ENCODE data around the gene ASB18.

Gene ASB18

DNA sequence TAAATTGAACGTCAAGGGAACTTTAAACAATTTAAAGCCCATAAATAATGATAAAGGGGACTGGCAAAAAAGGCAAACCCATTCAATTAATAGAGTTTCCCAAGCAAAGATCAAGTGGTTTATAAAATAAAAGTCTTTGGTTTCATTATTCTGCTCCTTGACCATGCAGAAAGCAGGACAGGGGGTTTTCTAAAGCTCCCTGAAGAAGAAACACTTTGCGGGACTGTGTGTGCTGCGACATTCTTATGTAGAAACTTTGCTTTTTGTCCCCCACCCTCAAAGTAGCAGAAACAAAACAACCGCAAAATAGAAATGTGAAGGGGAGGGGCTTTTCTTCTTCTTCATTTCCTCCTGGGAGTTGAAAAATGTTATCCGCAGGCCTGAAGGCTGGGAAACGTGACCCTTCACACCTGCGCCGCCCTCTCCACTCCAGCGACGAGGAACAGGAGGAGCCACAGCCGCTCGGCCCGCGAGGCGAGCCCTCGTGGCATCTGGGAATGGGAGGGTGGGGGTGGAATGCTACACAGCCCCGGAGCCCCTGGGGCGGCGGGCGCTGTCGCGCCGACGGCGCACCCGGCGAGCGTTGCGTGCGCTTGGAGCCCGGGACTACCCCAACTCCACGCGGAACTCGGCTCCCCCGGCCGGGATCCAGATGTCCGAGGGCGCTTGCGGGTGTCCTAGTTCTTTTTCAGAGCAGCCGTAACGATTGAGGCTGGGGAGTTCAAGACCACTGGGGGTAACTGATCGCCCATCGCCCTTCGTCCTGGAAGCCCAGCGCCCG lies 91.8 kb downstream of the ASB18 start:
- DNase-seq = no peak

DNA sequence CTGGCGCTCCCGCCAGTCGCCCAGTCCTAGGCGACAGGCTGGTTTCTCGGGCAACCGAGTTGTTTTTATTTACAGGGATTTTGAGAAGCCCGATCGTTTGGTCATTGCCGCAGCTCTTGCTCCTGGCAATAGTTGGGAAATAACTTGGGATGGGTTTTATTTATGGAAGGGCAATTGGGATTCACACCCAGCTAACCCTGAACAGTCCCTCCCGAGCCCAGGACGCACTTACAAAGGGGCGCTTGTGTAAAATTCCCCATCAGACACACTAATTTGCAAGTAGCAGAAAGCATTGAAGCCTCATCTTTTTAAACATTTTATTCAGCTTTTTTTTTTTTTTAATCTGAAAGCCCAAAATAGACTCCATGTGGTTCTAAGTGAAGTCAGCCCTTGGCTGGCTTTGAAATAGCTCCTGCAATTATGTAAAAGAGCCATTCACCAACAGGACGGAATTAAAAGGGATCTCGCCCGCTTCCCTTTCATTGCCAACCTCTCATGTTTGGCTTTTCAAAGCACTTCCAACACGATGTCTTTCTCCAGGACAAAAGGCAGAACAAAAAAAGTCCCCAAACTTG lies 92.4 kb downstream of the ASB18 start:
- no peak for DNase-seq

DNA sequence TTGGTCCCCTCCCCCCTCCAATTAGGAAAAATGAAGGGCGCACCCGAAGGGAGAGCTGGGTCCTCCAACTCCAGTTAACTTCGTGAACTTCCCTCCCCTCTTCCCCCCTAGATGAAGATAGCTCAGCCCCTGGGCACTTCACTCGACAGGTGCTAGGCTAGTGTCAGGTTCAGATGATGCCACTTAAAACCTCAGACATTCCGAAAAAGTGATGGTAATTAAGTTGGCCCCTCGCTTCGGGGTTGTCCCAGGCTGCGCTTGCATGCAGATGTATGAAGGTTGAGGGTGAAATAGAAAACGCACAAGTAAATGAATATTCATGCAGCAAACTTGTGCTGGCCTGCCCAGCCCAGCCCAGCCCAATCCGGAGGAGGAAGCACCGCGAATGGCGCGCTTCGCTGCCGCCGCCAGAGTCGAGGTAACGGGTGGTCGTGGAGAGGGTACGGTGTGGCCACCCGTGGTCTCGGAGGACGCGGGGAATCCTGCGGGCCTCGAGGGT lies 93.0 kb downstream of the ASB18 start:
- DNase-seq = no peak

- DNase-seq = no peak
Observed at GRCh38 chr2:236170590-236171165, 93.5 kb downstream of the ASB18 start.

DNA sequence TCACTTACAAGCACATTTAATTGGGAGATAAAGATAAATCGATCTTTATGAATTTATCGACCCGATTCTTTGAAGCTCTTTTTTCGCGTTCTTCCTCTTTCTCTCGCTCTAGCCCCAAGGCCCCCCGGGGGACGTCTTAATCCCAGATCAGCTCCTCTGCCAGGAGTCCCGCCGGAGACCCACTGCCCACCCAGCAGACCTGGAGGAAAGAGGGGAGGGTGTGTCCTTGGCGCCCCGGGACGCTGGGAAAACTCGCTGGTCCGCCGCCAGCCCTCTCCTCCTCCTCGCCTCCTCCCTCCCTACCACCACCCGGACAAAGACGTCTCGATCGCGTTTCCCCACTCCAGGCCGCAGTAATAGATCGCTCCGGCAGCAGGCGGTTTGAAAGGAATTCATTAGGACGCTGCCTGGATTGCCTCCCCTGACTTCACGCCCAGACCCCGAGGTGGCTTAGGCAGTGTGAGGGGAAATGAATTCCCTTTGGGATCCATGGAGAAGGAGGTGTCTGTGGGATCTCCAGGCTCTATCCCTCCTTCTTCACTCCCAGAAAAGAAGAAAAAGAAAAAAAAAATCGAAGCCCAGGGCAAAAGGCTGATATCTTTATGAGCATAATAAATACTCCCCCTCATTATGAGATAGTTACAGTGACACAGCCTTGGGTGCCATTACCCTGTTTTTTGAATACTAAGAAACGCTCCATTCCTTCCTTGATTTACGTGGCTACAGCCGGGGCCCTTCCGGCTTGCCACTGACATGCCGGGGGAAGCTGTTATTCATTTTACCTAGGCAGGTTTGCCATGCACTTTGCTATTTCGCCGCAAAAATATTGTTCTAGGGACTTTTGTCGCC lies 94.2 kb downstream of the ASB18 start:
- no peak for DNase-seq

DNA sequence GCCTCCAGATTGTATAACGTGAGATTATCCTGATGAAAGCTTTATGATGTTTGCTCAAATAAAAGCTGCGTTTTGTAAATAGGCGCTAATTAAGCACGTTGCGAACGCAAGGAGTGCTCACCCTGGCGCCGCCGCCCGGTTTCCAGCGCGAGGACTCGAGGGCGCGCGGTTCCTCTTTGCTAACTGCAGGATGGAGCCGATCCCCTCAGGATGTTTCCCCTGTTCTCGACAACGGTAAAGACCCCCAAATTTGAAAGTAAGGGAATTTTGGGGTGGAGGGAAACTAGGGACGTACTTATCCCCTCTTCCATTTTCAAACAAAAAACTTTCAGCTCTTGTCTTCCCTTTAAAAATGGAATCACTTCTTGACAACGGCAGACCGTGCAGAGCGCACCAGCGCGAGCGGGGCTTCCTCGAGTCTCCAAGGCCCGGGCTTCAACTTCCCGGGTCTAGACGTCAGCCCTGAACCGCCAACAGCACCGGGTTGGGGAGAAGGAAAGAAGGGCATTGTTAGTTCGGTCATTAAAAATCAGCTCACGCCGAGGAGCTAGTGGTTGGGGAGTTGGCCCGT lies 95.0 kb downstream of the ASB18 start:
- no peak for DNase-seq

GRCh38 chr2:236168110-236169080 lies 95.8 kb downstream of the ASB18 start, which contains the start of gene GBX2:
Gene GBX2, minus strand, starts transcription at chr2:236168386. Its CDS starts 415 bp downstream, at chr2:236167971.
- peak; percentile 46 for DNase-seq

GRCh38 chr2:236167297-236168109 lies 96.7 kb downstream of the ASB18 start:
- no peak for DNase-seq

DNA sequence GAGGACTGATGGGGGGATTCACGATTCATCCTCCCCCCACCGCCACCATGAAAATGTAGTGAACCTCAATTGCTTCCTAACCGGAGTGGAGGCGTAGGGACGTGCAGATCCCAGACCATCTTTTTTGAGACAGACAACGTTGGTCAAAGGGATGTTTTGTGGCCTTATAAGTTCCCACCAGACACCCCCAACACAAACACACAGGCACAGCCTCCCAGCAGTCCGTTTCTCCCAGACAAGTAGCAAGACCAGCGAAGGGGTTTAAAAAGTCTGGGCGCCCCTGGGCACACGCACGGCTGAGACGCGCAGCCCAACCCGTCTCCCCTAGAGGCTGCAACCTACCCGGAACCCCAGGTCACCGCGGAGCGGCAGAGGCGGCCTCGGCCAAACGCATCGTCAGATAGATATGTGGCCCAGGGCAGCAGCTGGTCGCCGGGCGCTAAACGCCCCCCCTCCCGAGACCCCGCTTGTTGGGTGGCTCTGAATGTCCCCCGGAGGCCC lies 97.4 kb downstream of the ASB18 start:
- DNase-seq = no peak

DNA sequence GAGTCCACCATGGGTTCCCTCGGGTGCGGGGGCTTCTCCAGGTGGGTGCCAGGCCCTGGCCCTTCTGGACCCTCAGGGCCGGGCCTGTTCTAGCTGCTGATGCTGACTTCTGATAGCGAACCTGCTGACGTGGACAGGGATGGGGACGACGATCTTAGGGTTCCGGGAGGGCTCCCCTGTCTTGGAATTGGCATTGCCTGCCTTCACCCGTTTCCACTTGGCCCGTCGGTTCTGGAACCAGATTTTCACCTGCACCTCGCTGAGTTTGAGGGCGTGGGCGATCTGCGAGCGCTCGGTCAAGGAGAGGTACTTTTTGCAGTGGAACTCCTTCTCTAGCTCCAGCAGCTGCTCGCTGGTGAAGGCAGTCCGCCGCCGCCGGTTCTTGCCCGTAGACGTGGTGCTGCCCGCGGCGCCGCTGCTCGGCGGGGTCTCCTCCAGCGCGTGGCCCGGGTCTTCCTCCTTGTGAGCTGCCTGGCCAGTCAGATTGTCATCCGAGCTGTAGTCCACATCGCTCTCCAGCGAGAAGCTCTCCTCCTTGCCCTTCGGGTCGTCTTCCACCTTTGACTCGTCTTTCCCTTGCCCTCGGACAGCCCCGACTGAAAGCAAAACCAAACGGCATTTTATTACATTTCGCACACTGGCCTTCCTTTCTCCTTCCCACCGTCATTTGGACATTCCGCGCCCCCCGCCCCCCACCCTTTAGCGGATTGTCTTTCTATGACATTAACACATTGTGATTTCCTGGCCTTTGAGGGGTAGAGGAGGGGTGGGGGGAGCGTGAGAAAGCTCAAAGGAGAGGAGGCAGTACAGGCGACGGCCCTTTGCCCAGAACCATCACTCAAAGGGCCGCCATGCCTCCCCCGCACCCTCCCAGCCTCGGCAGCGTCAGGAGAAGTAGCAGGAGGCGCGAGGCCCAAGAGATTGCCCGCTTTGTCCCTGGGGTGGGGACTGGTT lies 98.1 kb downstream of the ASB18 start:
- no peak for DNase-seq

DNA sequence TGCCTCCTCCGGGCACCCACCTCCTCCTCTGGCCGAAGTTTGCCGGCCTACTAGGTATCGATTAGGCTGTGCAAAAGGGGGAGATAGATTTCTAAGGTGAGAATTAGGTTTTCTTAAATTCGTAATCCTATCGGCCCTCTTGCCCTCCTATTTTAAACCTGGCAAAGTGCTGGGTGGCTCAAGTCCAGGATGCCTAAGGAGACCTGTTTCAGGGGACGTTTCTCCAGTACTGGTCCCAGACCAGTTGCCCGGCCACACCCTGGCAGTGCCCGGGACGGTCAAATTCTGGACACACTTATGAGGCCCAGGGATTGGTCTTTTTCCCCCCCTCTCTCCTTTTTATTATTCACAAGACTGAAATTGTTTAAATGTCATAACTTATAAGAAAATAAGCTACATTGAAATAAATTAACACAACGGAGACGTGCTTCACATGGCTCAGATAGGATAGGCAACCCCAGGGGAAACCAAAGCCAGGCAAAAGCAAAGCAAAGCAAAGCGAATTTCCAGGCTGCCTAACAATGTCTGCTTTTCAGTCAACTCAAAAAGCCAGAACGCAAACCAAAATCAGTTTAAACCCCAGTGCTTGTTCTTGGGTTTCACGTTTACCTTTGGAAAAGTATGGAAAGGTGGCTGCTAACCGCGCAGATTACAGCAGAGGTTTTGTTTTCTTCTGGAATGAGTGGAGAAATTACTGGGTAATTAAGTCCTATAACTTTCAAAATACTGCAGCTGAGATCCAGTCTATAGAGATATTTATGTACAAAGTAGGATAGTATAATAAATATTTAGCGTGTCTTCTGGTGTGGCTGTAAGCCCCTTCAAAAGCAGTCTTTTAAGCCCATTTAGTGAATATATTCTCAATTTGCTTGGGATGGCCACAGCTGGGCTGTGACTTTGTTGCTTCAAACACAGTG lies 99.0 kb downstream of the ASB18 start:
- no peak for DNase-seq

DNA sequence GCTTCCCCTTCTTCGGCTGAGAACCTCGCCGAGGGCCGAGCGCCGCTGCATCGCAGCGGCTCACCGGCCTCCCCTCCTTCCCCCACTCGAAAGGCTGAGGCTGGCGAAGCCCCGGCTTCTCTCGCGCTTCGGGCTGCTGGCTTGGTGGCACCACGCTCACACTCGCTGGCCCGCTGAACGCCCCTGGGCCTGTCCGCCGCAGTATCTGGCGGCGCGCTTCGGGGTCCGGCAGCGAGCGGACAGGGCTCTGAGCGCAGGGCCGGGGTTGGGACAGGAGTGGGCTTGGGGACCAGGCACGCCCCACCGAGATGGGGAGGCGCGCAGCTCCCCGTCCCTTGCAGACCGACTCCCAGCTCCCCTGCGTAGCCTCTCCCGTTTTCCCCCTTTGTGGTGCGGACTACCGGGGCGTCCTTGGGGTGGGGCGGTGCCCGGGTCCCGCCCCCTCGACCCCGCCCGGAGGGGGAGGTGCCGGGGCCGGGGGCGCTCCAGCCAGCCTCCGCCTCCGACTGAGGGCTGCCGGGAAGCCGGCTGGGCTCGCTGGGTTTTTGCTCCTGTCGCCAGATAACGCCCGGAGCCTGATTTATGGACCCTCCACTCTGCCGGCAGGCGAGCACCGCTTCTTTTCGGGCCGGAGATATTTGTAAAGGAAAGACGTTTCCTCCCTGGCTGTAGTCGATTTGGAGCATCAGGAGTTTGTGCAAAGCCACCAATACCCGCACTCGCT lies 99.8 kb downstream of the ASB18 start:
- no peak for DNase-seq

DNA sequence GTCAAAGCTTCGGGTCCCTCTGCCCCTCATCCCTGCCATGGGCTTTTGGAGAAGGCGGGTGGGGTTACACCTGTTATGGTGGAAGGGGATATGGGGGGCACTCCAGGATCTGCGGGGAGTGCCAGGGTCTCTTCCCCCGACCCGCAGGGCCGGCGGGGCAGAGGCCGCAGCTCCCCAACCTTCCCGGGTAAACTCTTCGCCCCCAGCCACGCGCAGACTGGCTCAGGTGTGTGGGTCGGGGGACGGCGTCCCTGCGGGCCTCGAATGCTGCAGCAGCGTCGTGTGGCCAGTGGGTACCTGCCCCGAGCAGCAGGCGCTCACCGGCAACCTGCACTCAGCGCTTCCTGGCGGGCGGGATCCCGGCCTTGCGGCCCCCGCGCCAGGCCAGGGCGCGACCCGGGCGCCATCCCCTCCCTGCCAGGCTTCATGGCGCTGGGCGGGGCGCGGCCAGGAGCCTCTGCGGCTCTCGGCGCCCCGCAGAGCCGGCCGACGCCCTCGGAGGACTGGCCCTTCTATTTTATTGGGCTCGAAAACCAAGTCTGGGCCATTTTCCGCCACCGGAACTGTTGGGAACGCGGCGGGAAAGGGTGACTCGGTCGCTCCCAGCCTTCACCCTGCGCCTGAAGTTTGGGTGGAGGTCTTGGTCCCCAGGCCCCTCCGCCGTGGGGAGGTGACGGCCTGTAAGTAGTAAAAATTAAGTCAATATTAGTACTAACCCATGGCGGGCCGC lies 100.6 kb downstream of the ASB18 start:
- no peak for DNase-seq

GRCh38 chr2:236162882-236163470 lies 101.2 kb downstream of the ASB18 start:
- no peak for DNase-seq

DNA sequence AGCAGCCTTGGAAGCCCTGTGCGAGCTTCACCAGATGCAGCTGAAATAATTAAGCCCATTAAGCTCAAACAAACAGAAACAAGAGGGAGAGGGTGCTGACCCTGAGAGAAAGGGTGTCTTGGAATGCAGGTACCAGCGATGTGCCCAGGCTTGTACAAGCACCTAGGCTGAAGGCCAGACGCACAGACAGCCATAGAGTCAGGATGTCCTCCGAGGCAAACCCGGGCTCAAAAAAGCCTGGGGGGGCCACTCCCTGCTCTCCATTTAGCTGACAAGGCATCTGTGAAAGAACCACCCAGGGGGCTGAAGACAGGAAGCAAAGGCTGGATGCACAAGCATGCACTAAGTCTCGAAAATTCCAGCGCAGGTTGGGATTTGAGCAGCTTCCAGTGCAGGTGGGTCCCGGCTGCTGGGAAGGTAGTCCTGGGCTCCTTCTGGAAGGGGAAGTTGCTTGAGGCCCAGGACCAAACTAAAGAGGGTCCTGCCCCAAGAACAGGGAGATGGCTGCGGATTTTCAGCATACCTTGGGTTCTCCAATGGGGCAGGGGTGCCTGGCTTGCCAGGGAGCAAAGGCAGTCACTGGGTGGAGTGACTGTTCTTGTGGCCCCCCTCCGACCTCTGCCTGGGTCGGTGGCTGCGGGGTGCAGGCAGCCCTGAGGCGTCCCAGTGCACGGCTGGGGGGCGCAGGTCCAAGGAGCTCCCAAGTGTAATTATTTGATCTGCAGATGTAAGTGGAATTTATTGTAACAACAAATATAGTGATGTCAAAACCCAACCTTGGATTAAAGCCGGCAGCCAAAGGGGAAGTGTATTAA lies 102.0 kb downstream of the ASB18 start:
- DNase-seq = no peak

Data from hematopoietic multipotent progenitor cell treated with erythropoietin and hydrocortisone succinate and interleukin-3 and kit ligand, for 6 days (in vitro differentiated cells).